Measurements from ENCODE around the gene ADARB1. TPM values are rescaled to one million over a fixed set of nuclear protein-coding genes. Genes with fewer than 3 reads are reported as not detected.

The ADARB1 gene
- total RNA-seq, 1 experiment from 2014 or later, result 12.1 TPM

DNA sequence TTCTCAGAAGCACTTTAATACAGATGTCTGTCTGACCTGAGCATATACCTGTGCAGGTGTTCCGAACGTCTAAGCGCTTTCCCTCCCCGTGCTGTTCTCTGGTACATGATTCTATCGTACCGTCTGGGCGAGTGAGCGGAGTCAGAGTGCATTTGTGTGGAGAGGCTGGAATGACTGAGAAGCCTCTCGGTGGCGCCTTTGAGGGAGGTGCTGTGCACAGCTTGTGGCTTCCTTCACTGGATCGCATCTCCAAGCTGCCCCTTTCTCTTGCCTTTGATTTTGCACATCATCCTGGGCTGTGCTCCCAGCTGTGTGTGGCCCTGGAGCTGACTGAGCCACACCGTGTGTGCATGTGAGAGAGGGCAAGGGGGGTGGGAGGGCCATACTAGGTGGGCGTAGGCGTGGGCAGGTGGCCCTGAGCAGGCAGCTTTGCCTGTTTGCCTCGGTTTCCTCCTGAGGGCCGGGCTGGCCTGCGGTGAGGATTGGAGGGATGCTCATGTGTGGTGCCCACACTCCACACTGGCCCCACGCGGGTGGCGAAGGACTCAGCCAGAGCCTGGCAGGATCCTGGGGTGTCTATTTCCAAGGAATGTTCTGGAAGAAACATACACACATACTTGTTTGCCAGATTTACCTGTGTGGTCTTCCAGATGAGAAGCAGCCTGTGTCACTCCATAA lies 105.3 kb downstream of the ADARB1 start:
- no peaks in the 10 kb centered on the region for H3K9me2 ChIP-seq (ENCODE audit: insufficient read depth)
- H3K4me1 ChIP-seq (replicated peaks; ENCODE audit: insufficient read depth), result no peaks in the 10 kb centered on the region
- no peaks in the 10 kb centered on the region for H3K36me3 ChIP-seq (ENCODE audit: low read depth)
- no peaks in the 10 kb centered on the region for H3K27me3 ChIP-seq (ENCODE audit: insufficient read depth, low read depth)
- no peak overlapping the region for H2AFZ ChIP-seq
- intact Hi-C loops (cut with micrococcal nuclease; ENCODE audit: unreplicated experiment), result no loop called here
- ChIA-PET CTCF (no interaction called here), POLR2A (ENCODE audit: unreplicated experiment) (no interaction called here)
- H4K20me1 ChIP-seq (ENCODE audit: insufficient read depth), result no peaks in the 10 kb centered on the region
- H3K27ac ChIP-seq, result no peak overlapping the region
- no peaks in the 10 kb centered on the region for H3K79me2 ChIP-seq (ENCODE audit: low read depth)
- DNase-seq, result no peak
- H3K9me3 ChIP-seq (ENCODE audit: insufficient read depth, low read depth), result no peaks in the 10 kb centered on the region
- no peak overlapping the region for H3K4me2 ChIP-seq
- no TSS peak for BruUV-seq (replicated peaks)
- H3K4me3 ChIP-seq, result no peak overlapping the region
- H3F3A ChIP-seq (ENCODE audit: insufficient read depth, low read depth), result no peaks in the 10 kb centered on the region
- TF ChIP-seq EZH2 (IDR thresholded peaks at IDR 0.05; ENCODE audit: low read depth) (no peak), CTCF (conservative IDR thresholded peaks at IDR 0.05) (no peak)

DNA sequence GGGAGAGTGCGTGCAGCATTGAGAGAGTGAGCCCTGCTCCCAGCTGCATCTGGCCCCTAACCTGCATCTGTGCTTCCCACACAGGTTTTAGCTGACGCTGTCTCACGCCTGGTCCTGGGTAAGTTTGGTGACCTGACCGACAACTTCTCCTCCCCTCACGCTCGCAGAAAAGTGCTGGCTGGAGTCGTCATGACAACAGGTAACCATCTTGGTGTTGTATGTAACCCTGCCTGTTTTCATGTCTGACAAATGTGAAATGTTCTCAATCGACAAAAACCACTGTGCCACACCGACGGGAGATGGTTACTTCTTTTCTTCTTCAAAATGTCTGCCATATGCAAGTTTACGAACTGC lies 105.8 kb downstream of the ADARB1 start:
- CTCF ChIA-PET, result no interaction called here
- H3K4me2 ChIP-seq, result no peak overlapping the region
- H4K20me1 ChIP-seq (ENCODE audit: insufficient read depth), result no peaks in the 10 kb centered on the region
- H2AFZ ChIP-seq, result no peak overlapping the region
- no peak for DNase-seq
- intact Hi-C loops (cut with micrococcal nuclease; ENCODE audit: unreplicated experiment), result no loop called here
- TF ChIP-seq EZH2 (IDR thresholded peaks at IDR 0.05; ENCODE audit: low read depth) (no peak), CTCF (conservative IDR thresholded peaks at IDR 0.05) (no peak)
- H3K4me1 ChIP-seq (replicated peaks; ENCODE audit: insufficient read depth), result no peaks in the 10 kb centered on the region
- no peaks in the 10 kb centered on the region for H3F3A ChIP-seq (ENCODE audit: insufficient read depth, low read depth)
- POLR2A ChIA-PET (ENCODE audit: unreplicated experiment), result no interaction called here
- H3K27ac ChIP-seq, result no peak overlapping the region
- no peaks in the 10 kb centered on the region for H3K9me3 ChIP-seq (ENCODE audit: insufficient read depth, low read depth)
- no peaks in the 10 kb centered on the region for H3K36me3 ChIP-seq (ENCODE audit: low read depth)
- no peaks in the 10 kb centered on the region for H3K27me3 ChIP-seq (ENCODE audit: insufficient read depth, low read depth)
- no peaks in the 10 kb centered on the region for H3K79me2 ChIP-seq (ENCODE audit: low read depth)
- H3K9me2 ChIP-seq (ENCODE audit: insufficient read depth), result no peaks in the 10 kb centered on the region
- BruUV-seq (replicated peaks), result no TSS peak
- no peak overlapping the region for H3K4me3 ChIP-seq

GRCh38 chr21:45182958-45183357 lies 108.6 kb downstream of the ADARB1 start:
- no peak for TF ChIP-seq EZH2 (IDR thresholded peaks at IDR 0.05; ENCODE audit: low read depth)
- no peak for TF ChIP-seq CTCF (conservative IDR thresholded peaks at IDR 0.05)
- intact Hi-C loops (cut with micrococcal nuclease; ENCODE audit: unreplicated experiment), result no loop called here
- Histone ChIP-seq H2AFZ (no peak overlapping the region), H3K27ac (no peak overlapping the region), H4K20me1 (ENCODE audit: insufficient read depth) (no peaks in the 10 kb centered on the region), H3K9me3 (ENCODE audit: insufficient read depth, low read depth) (peaks cover 6% of the 10 kb centered on the region), H3K79me2 (ENCODE audit: low read depth) (no peaks in the 10 kb centered on the region), H3K4me2 (no peak overlapping the region), H3F3A (ENCODE audit: insufficient read depth, low read depth) (no peaks in the 10 kb centered on the region), H3K4me1 (replicated peaks; ENCODE audit: insufficient read depth) (no peaks in the 10 kb centered on the region), H3K9me2 (ENCODE audit: insufficient read depth) (no peaks in the 10 kb centered on the region), H3K36me3 (ENCODE audit: low read depth) (no peaks in the 10 kb centered on the region), H3K4me3 (no peak overlapping the region), H3K27me3 (ENCODE audit: insufficient read depth, low read depth) (no peaks in the 10 kb centered on the region)
- ChIA-PET POLR2A (ENCODE audit: unreplicated experiment) (no interaction called here), CTCF (no interaction called here)
- no peak for DNase-seq
- BruUV-seq (replicated peaks), result no TSS peak
